HG02943 (cell line): ENCODE results near the gene IGF1.

Experiments
- ATAC-seq: cut with Tn5 transposase; IDR thresholded peaks from one replicate; pipeline ENCODE4 v1.9.1; 2021; ENCODE audit warnings: mild to moderate bottlenecking, low read depth, moderate library complexity; ENCODE audit not compliant: unreplicated experiment

The IGF1 gene

GRCh38 chr12:102498471-102498870 is 18.1 kb upstream of the IGF1 start:
- no peak for ATAC-seq

GRCh38 chr12:102497743-102498142 is 17.4 kb upstream of the IGF1 start:
- ATAC-seq, result no peak

GRCh38 chr12:102496591-102496990 is 16.2 kb upstream of the IGF1 start:
- ATAC-seq, result no peak

- ATAC-seq, result no peak
Measured at GRCh38 chr12:102487226-102487625, 6.9 kb upstream of the IGF1 start.

- ATAC-seq, result no peak
Measured at GRCh38 chr12:102486153-102486552, 5.8 kb upstream of the IGF1 start.

- ATAC-seq, result no peak
Measured at GRCh38 chr12:102484428-102484958, 4.1 kb upstream of the IGF1 start.

GRCh38 chr12:102484017-102484416 is 3.7 kb upstream of the IGF1 start:
- ATAC-seq, result no peak

GRCh38 chr12:102483466-102483865 is 3.1 kb upstream of the IGF1 start:
- peak; percentile 53 for ATAC-seq

- no peak for ATAC-seq
Measured at GRCh38 chr12:102481705-102482425, 1.5 kb upstream of the IGF1 start.

GRCh38 chr12:102479939-102480338 is 424 bp downstream of the IGF1 start:
- no peak for ATAC-seq

- ATAC-seq, result peak; percentile 30
Measured at GRCh38 chr12:102479099-102479885, 1.1 kb downstream of the IGF1 start.

- ATAC-seq, result peak; percentile 55
Measured at GRCh38 chr12:102478405-102479098, 1.8 kb downstream of the IGF1 start.

- no peak for ATAC-seq
Measured at GRCh38 chr12:102475355-102475754, 5.0 kb downstream of the IGF1 start.

GRCh38 chr12:102474438-102475064 is 5.8 kb downstream of the IGF1 start:
- ATAC-seq, result no peak

- ATAC-seq, result no peak
Measured at GRCh38 chr12:102472496-102472895, 7.9 kb downstream of the IGF1 start.

GRCh38 chr12:102471556-102471955 is 8.8 kb downstream of the IGF1 start:
- ATAC-seq, result no peak

- no peak for ATAC-seq
Measured at GRCh38 chr12:102470945-102471344, 9.4 kb downstream of the IGF1 start.

GRCh38 chr12:102468261-102468915 is 12.0 kb downstream of the IGF1 start:
- no peak for ATAC-seq

GRCh38 chr12:102465762-102466560 is 14.4 kb downstream of the IGF1 start:
- no peak for ATAC-seq
